Measurements from ENCODE around the gene NACC2. TPM values are rescaled to one million over a fixed set of nuclear protein-coding genes. Genes with fewer than 3 reads are reported as not detected.

Gene NACC2
- total and polyA plus RNA-seq, 2 donors (not counting 1 experiment from before 2014, with no cell fraction given), result 0.34 to 1.9 TPM

DNA sequence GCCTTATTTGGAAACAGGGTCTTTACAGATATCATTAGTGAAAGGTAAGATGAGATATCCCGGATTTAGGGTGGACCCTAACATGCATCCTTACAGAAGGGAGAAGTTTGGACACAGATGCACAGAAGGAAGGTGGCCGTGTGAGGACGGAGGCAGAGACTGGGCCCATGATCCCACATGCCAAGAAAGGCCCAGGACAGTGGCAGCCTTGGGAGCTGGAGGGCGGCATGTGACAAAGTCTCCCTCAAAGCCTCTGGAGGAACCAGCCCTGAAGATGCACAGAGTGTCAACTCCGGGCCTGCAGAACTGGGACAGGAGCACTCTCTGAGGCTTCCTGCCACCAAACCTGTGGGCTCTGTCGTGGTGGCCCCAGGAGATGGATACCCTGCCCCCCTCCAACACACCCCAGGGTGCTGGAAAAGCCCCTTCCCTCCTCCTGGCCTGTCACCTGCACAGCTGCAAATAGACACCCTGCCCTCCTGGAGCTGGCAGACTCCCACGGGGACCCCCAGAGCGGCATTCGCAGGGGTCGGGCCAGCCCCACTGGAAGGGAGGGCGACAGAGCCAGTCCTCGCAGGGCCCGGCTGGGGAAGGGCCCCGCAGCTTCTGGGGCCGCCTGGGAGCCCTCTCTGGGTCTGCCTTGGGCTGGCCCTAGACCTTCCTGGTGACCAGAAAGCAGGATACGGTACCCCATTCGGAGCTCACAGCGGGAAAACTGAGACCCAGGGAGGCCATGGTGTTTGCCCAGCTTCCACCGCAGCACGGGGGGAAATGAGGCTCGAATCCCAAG, 7.9 kb downstream of the NACC2 start:
- Histone ChIP-seq H3K9me3 (ENCODE audit: control extremely low read depth in 1 of 3, control insufficient read depth in 2 of 3, insufficient read depth in 1 of 3, low read length in 2 of 3) (no peaks in the 10 kb centered on the region), H2AFZ (ENCODE audit: insufficient read depth, low read depth, low read length, poor library complexity, severe bottlenecking) (no peak overlapping the region), H3K4me3 (ENCODE audit: control extremely low read depth in 1 of 5, extremely low read depth in 1 of 5, insufficient read depth in 1 of 5, low read depth in 2 of 5, low read length in 4 of 5) (no peak overlapping the region), H3K4me2 (replicated peaks; ENCODE audit: low read depth, low read length, poor library complexity, severe bottlenecking) (no peak overlapping the region), H4K20me1 (ENCODE audit: control insufficient read depth, insufficient read depth, low read length, poor library complexity, severe bottlenecking) (no peaks in the 10 kb centered on the region), H3K4me1 (ENCODE audit: control insufficient read depth in 2 of 2, insufficient read depth in 2 of 2, low read length in 2 of 2) (peaks cover 0 to 4% of the 10 kb centered on the region in 2 donors), H3K36me3 (replicated peaks in 1 of 2; ENCODE audit: control extremely low read depth in 1 of 2, control insufficient read depth in 1 of 2, extremely low read depth in 1 of 2, insufficient read depth in 2 of 2, low read length in 1 of 2) (no peaks in the 10 kb centered on the region), H3K27me3 (replicated peaks in 1 of 4; ENCODE audit: control extremely low read depth in 1 of 4, control insufficient read depth in 3 of 4, insufficient read depth in 4 of 4, low read length in 3 of 4) (peaks cover 0 to 37% (median 6%) of the 10 kb centered on the region in 4 experiments), H3K9ac (ENCODE audit: low read length) (no peak overlapping the region), H3K79me2 (ENCODE audit: control insufficient read depth, insufficient read depth, low read length) (no peaks in the 10 kb centered on the region), H3K27ac (ENCODE audit: low read length in 2 of 2) (no peak overlapping the region)
- intact Hi-C loops (cut with micrococcal nuclease), result no loop called here
- DNase-seq (peak; percentile 1), ATAC-seq (ENCODE audit: low read depth) (no peak)
- no peak for TF ChIP-seq EZH2 (IDR thresholded peaks at IDR 0.05; ENCODE audit: borderline replicate concordance, insufficient read depth, low read depth, low read length, poor library complexity, severe bottlenecking)
- TF ChIP-seq, protein P1, sequence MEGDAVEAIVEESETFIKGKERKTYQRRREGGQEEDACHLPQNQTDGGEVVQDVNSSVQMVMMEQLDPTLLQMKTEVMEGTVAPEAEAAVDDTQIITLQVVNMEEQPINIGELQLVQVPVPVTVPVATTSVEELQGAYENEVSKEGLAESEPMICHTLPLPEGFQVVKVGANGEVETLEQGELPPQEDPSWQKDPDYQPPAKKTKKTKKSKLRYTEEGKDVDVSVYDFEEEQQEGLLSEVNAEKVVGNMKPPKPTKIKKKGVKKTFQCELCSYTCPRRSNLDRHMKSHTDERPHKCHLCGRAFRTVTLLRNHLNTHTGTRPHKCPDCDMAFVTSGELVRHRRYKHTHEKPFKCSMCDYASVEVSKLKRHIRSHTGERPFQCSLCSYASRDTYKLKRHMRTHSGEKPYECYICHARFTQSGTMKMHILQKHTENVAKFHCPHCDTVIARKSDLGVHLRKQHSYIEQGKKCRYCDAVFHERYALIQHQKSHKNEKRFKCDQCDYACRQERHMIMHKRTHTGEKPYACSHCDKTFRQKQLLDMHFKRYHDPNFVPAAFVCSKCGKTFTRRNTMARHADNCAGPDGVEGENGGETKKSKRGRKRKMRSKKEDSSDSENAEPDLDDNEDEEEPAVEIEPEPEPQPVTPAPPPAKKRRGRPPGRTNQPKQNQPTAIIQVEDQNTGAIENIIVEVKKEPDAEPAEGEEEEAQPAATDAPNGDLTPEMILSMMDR (IDR thresholded peaks at IDR 0.05), result no peak
- H3K27me3 Mint-ChIP-seq, result peaks cover 22% of the 10 kb centered on the region
- POLR2A ChIA-PET, result no interaction called here
- H3K9me3 Mint-ChIP-seq (ENCODE audit: insufficient read depth), result no peaks in the 10 kb centered on the region
- H3K4me3 Mint-ChIP-seq, result no peak overlapping the region
- CTCF ChIA-PET, result interaction anchor here (1.4 kb wide), 1 partner anchor 35 kb away, joined by 5 read pairs; no protein-coding TSS in a partner anchor
- WGBS (ENCODE audit: insufficient coverage), result 70% methylated on average over 21 of the region's 21 CpGs
- H3K4me1 Mint-ChIP-seq, result peaks cover 3% of the 10 kb centered on the region
- H3K27ac Mint-ChIP-seq, result no peak overlapping the region

DNA sequence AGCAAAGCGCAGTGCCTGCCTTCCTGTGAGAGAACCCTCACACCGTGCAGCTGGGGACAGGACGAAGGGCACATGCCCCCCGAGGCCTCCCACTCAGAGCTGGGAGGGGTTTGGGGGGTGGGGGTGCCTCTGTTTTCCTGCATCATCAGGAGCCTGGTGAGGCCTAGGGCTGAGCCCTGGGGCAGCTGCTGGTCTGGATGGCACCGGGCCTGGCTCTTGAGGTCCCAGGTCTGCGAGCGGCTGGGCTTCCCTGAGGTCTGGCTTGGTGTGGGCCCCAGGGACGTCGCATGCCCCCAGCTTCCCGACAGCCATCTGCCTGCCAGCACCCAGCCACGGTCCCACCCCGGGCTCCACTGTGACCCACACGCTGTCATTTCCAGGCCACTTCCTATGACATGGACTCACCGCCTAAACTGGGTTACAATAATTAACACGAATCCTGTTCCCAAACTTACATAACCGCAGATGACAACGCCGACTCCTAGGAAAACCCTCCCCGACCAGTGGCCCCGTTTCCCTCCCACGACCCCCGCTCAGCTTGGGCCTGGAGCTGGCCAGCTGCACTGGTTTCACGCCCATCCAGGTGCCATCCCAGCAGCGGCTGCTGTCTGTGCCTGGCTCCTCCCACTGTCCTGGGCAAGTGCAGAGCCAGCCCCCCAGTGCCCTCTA, 8.7 kb downstream of the NACC2 start:
- ATAC-seq (ENCODE audit: low read depth) (no peak), DNase-seq (peak; percentile 1)
- H3K4me2 ChIP-seq (replicated peaks; ENCODE audit: low read depth, low read length, poor library complexity, severe bottlenecking), result no peak overlapping the region
- peaks cover 0 to 31% (median 6%) of the 10 kb centered on the region in 4 experiments for H3K27me3 ChIP-seq (replicated peaks in 1 of 4; ENCODE audit: control extremely low read depth in 1 of 4, control insufficient read depth in 3 of 4, insufficient read depth in 4 of 4, low read length in 3 of 4)
- no peak for TF ChIP-seq EZH2 (IDR thresholded peaks at IDR 0.05; ENCODE audit: borderline replicate concordance, insufficient read depth, low read depth, low read length, poor library complexity, severe bottlenecking)
- TF ChIP-seq, protein P1 (IDR thresholded peaks at IDR 0.05), result no peak
- ChIA-PET CTCF (interaction anchor here (0.7 kb wide), 1 partner anchor 40 kb away, joined by 3 read pairs; no protein-coding TSS in a partner anchor), POLR2A (no interaction called here)
- H3K4me1 ChIP-seq (ENCODE audit: control insufficient read depth in 2 of 2, insufficient read depth in 2 of 2, low read length in 2 of 2), result peaks cover 0 to 4% of the 10 kb centered on the region in 2 donors
- H3K36me3 ChIP-seq (replicated peaks in 1 of 2; ENCODE audit: control extremely low read depth in 1 of 2, control insufficient read depth in 1 of 2, extremely low read depth in 1 of 2, insufficient read depth in 2 of 2, low read length in 1 of 2), result no peaks in the 10 kb centered on the region
- no peak overlapping the region for H2AFZ ChIP-seq (ENCODE audit: insufficient read depth, low read depth, low read length, poor library complexity, severe bottlenecking)
- H3K9me3 ChIP-seq (ENCODE audit: control extremely low read depth in 1 of 3, control insufficient read depth in 2 of 3, insufficient read depth in 1 of 3, low read length in 2 of 3), result no peaks in the 10 kb centered on the region
- intact Hi-C loops (cut with micrococcal nuclease), result no loop called here
- no peaks in the 10 kb centered on the region for H4K20me1 ChIP-seq (ENCODE audit: control insufficient read depth, insufficient read depth, low read length, poor library complexity, severe bottlenecking)
- H3K79me2 ChIP-seq (ENCODE audit: control insufficient read depth, insufficient read depth, low read length), result no peaks in the 10 kb centered on the region
- Mint-ChIP-seq H3K4me3 (no peak overlapping the region), H3K4me1 (peaks cover 3% of the 10 kb centered on the region), H3K27ac (no peak overlapping the region), H3K27me3 (peaks cover 20% of the 10 kb centered on the region), H3K9me3 (ENCODE audit: insufficient read depth) (no peaks in the 10 kb centered on the region)
- no peak overlapping the region for H3K4me3 ChIP-seq (ENCODE audit: control extremely low read depth in 1 of 5, extremely low read depth in 1 of 5, insufficient read depth in 1 of 5, low read depth in 2 of 5, low read length in 4 of 5)
- H3K9ac ChIP-seq (ENCODE audit: low read length), result no peak overlapping the region
- no peak overlapping the region for H3K27ac ChIP-seq (ENCODE audit: low read length in 2 of 2)
- 78% methylated on average over 24 of the region's 24 CpGs for WGBS (ENCODE audit: insufficient coverage)
